ENCODE measurements around the gene GPN1.
A peak's percentile ranks its signal among the peaks of the same experiment; 100 is the strongest.
"Not testable (repeated sequence)": the region's sequence is repeated elsewhere in the genome, so short reads cannot be mapped to it uniquely, and the experiment has no call there.

Gene GPN1

DNA sequence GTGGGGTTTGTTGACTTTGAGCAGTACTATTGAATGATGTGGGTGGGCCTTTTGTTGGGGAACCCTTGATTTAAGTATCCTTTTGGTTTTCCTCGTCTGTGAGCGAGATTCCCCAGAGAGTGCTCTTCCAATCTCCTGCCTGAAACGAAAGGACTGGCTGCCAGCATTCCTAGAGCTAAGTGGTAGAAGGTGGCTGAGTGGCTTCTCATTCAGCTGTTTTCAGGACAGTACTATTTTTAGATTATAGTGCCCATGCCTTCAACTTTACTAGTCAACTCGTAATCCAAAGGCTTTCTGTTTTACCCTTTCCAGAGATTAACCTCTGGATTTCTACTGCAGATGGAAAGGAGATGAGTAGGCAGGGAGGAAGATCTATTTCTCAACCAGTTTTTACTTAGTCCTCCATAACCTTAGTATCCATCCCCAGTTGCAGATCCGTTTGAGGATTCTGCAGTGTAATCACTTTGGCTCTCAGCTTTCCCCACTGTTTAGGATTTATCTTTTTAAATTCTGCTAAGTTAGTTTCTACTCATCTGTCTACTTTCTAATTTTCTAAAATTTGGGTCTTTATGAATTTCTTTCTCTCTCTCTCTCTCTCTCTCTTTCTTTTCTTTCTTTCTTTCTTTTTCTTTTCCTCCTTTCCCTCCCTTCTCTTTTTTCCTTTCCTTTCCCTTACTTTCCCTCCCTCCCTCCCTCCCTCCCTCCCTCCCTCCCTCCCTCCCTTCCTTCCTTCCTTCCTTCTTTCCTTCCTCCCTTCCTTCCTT lies 44.1 kb downstream of the GPN1 start:
- DNase-seq, result no peak

DNA sequence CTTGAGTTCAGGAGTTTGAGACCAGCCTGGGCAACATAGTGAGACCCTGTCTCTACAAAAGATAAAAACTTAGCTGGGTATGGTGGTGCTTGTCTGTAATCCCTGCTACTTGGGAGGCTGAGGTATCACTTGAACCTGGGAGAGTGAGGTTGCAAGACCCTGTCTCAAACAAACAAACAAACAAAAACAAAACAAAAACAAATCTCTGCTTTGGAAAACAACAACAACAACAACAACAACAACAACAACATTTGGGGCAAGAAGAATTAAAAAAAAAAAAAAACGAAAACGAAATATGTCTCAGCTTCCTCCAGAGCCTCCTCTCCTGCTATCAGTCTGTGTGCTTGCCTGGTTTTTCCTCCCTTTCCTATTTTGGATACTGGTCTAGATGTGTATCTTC lies 51.7 kb downstream of the GPN1 start:
- DNase-seq, result no peak

DNA sequence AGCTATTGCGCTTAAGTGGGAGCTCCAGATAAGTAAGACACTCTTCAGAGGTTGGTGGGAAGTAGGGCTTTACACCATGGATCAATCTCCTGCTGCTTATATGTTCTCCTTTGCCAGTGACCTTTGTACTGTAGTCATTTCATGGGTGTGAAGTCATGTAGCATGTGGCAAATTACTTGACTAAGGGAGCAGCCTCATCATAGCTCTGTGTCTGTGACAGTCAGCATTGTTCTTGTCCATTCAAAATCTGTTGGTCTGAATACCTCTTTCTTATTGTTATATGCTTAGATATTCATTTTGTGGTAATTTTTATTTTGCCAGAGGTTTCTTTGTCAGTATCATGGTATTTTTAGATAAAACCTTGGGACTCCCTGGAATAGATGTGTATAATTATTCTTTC lies 53.0 kb downstream of the GPN1 start:
- DNase-seq, result no peak

DNA sequence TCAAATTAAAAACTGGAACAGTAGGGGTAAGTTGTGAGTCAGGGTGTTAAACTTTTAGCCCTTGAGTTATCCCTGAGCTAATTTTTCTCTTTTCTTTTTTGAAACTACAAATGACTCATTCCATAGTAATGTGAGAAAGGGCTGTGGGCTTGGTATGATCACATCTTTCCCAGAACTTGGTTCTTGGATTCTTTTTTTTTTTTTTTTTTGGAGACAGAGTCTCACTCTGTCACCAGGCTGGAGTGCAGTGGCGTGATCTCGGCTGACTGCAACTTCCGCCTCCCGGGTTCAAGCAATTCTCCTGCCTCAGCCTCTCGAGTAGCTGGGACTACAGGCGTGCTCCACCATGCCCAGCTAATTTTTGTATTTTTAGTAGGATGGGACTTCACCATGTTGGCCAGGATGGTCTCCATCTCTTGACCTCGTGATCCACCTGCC lies 53.5 kb downstream of the GPN1 start:
- DNase-seq, result not testable (repeated sequence)

DNA sequence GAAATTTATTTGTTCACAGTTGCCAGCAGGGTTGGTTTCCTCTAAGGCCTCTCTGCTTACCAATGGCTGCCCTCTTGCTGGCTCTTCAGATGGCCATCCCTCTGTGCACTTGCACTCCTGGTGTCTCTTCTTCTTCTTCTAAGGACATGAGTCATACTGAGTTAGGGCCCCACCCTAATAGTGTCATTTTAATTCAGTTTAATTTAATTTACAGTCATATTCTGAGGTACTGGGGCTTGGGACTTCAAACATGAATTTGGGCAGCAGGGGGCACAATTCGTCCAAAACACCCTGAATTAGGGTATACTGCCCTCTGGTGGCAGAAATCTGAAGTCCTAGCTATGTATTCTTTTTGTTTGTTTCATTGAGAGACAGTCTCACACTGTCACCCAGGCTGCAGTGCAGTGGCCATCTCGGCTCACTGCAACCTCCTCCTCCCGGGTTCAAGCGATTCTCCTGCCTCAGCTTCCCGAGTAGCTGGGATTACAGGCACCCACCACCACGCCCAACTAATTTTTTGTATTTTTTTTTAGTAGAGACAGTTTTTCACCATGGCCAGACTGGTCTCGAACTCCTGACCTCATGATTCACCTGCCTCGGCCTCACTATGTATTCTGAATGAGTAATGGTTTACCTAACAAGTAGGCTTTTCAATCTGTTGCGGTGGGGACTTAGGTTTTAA lies 54.7 kb downstream of the GPN1 start:
- DNase-seq, result peak in 1 of 2 experiments; percentile 13

DNA sequence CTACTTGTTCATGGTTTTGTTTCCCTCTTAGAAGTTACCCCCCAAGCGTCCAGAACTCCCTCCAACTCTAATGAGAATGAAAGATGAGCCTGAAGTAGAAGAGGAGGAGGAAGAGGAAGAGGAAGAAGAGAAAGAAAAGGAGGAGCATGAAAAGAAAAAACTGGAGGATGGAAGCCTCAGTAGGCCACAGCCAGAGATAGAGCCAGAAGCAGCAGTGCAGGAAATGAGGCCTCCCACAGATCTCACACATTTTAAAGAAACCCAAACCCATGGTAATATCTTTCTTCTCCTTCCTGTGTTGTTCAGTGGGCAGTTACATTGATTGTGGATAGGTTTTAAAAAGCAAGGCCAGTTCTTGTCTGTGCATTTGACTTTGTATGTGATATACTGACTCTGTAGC lies 56.2 kb downstream of the GPN1 start:
- not testable (repeated sequence) for DNase-seq

DNA sequence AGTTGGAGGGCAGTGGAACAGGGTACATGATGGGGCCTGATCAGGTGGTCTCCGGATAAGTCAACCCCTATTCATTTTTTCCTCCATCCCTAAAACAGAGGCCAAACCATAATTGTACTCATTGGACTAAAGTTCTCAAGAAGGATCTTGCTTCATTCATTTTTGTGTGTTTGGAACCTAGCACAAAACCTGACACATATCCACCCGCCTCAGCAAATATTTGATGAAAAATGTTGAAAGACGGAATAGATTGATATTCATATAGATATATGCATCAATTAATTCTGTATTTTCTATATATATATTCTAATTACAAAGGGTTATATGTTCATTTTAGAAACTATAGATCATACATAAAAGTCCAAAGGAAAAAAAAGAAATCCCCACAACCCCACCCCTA lies 56.7 kb downstream of the GPN1 start:
- DNase-seq, result no peak

DNA sequence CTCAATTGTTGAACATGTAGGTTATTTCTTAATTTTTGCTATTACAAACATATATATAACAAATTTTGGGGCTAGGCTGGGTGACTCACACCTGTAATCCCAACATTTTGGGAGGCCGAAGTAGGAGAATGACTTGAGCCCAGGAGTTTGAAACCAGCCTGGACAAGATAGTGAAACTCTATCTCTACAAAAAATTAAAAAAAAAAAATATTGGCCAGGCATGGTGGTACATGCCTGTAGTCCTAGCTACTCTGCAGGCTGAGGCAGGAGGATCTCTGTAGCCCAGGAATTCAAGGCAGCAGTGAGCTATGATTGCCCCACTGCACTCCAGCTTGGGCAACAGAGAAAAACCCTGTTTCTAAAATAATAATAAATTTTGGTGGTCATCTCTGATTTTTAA lies 58.4 kb downstream of the GPN1 start:
- DNase-seq, result no peak

DNA sequence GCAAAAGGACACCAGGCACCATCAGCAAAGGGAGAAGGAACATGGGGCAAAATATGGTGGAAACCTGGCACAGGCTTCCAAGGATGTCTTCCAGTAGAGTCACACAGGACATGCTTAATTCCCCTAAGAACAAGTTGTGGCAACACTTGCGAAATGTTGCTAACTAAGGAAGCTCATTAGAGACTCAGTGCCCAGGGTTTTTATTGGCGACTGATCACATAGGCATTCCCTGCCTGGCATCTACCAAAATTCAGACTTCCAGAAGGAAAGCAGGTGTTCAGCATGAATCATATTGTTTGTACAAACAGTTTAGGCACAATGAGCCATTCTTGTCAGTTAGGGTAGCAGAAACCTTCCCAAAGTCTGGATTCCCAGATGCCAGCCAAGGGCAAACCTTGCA lies 60.6 kb downstream of the GPN1 start:
- no peak for DNase-seq

DNA sequence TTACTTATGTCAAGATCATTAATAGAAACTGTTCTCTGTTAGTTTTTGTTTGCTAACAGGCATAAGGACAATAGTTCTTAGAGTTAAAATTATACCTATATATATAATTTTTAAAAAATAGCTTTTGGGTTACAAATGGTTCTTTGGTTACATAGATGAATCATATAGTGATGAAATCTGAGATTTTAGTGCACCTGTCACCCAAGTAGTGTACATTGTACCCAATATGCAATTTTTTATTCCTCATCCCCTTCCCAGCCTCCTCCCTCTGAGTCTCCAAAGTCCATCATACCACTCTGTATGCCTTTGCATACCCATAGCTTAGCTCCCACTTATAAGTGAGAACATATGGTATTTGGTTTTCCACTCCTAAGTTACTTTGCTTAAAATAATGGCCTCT lies 61.2 kb downstream of the GPN1 start:
- DNase-seq, result no peak

DNA sequence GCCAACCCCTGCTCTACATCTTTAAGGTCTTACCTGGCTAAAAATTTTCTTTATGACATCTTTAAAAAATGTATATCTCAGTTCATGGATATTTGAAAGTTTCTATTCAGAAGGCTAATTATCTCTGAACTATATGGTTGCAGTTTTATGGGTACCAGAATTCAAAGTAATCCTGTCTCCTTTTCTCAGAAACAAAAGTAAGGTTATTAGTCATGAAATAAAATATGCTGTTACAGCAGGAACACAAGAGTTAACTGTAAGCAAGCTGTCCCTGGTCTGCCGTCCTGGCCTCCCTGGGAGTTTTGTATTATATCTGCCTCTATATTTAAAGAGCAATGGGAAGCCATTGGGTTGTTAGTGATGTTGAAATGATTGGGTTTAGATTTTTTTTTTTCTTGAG lies 68.8 kb downstream of the GPN1 start:
- no peak for DNase-seq
